Left lung (tissue), 10 donors: Measurements from ENCODE around the gene PLEKHA4. TPM values are rescaled to one million over a fixed set of nuclear protein-coding genes. Genes with fewer than 3 reads are reported as not detected.
A peak's percentile ranks its signal among the peaks of the same experiment; 100 is the strongest.

Experiments
- ATAC-seq: fragments of 200-7000 bp; cut with Tn5 transposase; one replicate; pipeline ENCODE4 v1.9.1; 2020; ENCODE audit warnings: moderate library complexity
- DNase-seq, 4 donors: peaks; one replicate each; pipeline ENCODE4 v3.0.0-alpha.2; 2013 to 2020
- H3K27ac ChIP-seq, 2 donors: fragments of 200-600 bp; sonication (generic) in 1 of 2; one replicate each; pipeline versions ENCODE4 v1.5.0 to v1.8.0; 2020 to 2021
- H3K27me3 ChIP-seq, 2 donors: fragments of 200-600 bp; sonication (generic) in 1 of 2; one replicate each; pipeline versions ENCODE4 v1.5.0 to v1.8.0; 2020 to 2021
- H3K36me3 ChIP-seq, 2 donors: fragments of 200-600 bp; sonication (generic) in 1 of 2; one replicate each; pipeline versions ENCODE4 v1.5.0 to v1.8.0; 2020 to 2021
- H3K4me1 ChIP-seq, 2 donors: fragments of 200-600 bp; one replicate each; pipeline ENCODE4 v1.8.0; 2021
- H3K4me3 ChIP-seq, 2 donors: fragments of 200-600 bp; sonication (generic) in 1 of 2; one replicate each; pipeline versions ENCODE4 v1.5.0 to v1.8.0; 2020 to 2021; ENCODE audit warnings: mild to moderate bottlenecking in 1 of 2
- H3K9me3 ChIP-seq, 2 donors: fragments of 200-600 bp; sonication (generic) in 1 of 2; one replicate each; pipeline versions ENCODE4 v1.5.0 to v1.8.0; 2020 to 2021
- CTCF ChIP-seq, 2 donors: fragments of 200-600 bp; sonication (generic) in 1 of 2; IDR thresholded peaks; one replicate each; pipeline versions ENCODE4 v1.5.0 to v1.8.0; 2021; ENCODE audit warnings: antibody characterized with exemption in 2 of 2
- intact Hi-C, 2 donors: fragments of 100-400 bp; cut with DNase I; formaldehyde crosslinking; loops; one replicate each; pipeline versions ENCODE4 v1.11.2 to v1.14.2; 2022
- polyA plus RNA-seq, 6 donors: library from polyadenylated mRNA; unstranded; fragments of 120-200 nt; gene quantifications; one replicate each; pipeline ENCODE4 v1.2.1, GENCODE V29; 2013; ENCODE audit not compliant: insufficient read length in 6 of 6
- total RNA-seq, 2 donors: library from RNA; stranded (reverse); fragmentation: NEBNext Ultra II Directional; extraction: Animal tissue kit (Norgen Biotek cat#: 25700); gene quantifications; one replicate each; pipeline ENCODE4 v1.2.1, GENCODE V29; 2021
- donor health status: DM: no; HTN: yes; CAD: no.
- donor health status: DM: no; HTN: no; CAD: no.

The PLEKHA4 gene
- total and polyA plus RNA-seq, 8 donors: 14.4 to 37.3 (median 18.7) TPM

- DNase-seq: peak in 1 of 4 donors; percentile 72
- no peak for ATAC-seq
- peaks cover 0 to 7% of the 10 kb centered on the region in 2 donors for H3K36me3 ChIP-seq
- H3K27ac ChIP-seq: no peak overlapping the region
- H3K4me3 ChIP-seq: no peak overlapping the region
- H3K9me3 ChIP-seq: no peaks in the 10 kb centered on the region
- TF ChIP-seq CTCF (IDR thresholded peaks at IDR 0.05): no peak
- intact Hi-C loops: loop anchor here in 1 of 2 donors (10.0 kb wide), 1 partner anchor 46 kb away; no protein-coding TSS in a partner anchor
- H3K27me3 ChIP-seq: peaks cover 0 to 14% of the 10 kb centered on the region in 2 donors
- peaks cover 0 to 11% of the 10 kb centered on the region in 2 donors for H3K4me1 ChIP-seq
Observed at GRCh38 chr19:48841047-48841446, 27.4 kb downstream of the PLEKHA4 start.

- TF ChIP-seq CTCF (IDR thresholded peaks at IDR 0.05): no peak
- ATAC-seq (no peak), DNase-seq (no peak)
- Histone ChIP-seq H3K9me3 (no peaks in the 10 kb centered on the region), H3K27me3 (peaks cover 0 to 16% of the 10 kb centered on the region in 2 donors), H3K36me3 (peaks cover 0 to 9% of the 10 kb centered on the region in 2 donors), H3K4me3 (no peak overlapping the region), H3K27ac (no peak overlapping the region), H3K4me1 (peaks cover 0 to 17% of the 10 kb centered on the region in 2 donors)
- intact Hi-C loops: loop anchor here in 1 of 2 donors (5.0 kb wide), 1 partner anchor 45 kb away; no protein-coding TSS in a partner anchor
Observed at GRCh38 chr19:48837687-48838086, 30.7 kb downstream of the PLEKHA4 start.

- TF ChIP-seq CTCF (IDR thresholded peaks at IDR 0.05): no peak
- H3K9me3 ChIP-seq: no peaks in the 10 kb centered on the region
- peak; percentile 67 to 92 (median 90) for DNase-seq
- peaks cover 0 to 9% of the 10 kb centered on the region in 2 donors for H3K36me3 ChIP-seq
- intact Hi-C loops: loop anchor here in 1 of 2 donors (5.0 kb wide), 1 partner anchor 45 kb away; no protein-coding TSS in a partner anchor
- ATAC-seq: peak; percentile 80
- peaks cover 0 to 16% of the 10 kb centered on the region in 2 donors for H3K27me3 ChIP-seq
- peak overlapping the region; percentile 15 to 73 for H3K27ac ChIP-seq
- H3K4me3 ChIP-seq: peak overlapping the region; percentile 35 to 47
- H3K4me1 ChIP-seq: peaks cover 0 to 17% of the 10 kb centered on the region in 2 donors
Observed at GRCh38 chr19:48837051-48837524, 31.3 kb downstream of the PLEKHA4 start.

GRCh38 chr19:48836089-48837017, 32.1 kb downstream of the PLEKHA4 start, which contains the start of gene HSD17B14:
Gene HSD17B14 (minus strand): TSS chr19:48836491. CDS start chr19:48836411, 80 bp downstream.
- DNase-seq (peak in 2 of 4 donors; percentile 53 to 80), ATAC-seq (peak; percentile 49)
- Histone ChIP-seq H3K36me3 (peaks cover 0 to 13% of the 10 kb centered on the region in 2 donors), H3K4me1 (peaks cover 0 to 17% of the 10 kb centered on the region in 2 donors), H3K9me3 (no peaks in the 10 kb centered on the region), H3K27ac (peak within 1 kb of the TSS; percentile 64 to 73), H3K4me3 (peak within 1 kb of the TSS; percentile 35 to 47), H3K27me3 (peaks cover 0 to 16% of the 10 kb centered on the region in 2 donors)
- TF ChIP-seq CTCF (IDR thresholded peaks at IDR 0.05): peak in 1 of 2 donors; percentile 4
- intact Hi-C loops: loop anchor here in 1 of 2 donors (5.0 kb wide), 1 partner anchor 44 kb away; no protein-coding TSS in a partner anchor
